Hepatocyte (in vitro differentiated cells): Measurements from ENCODE around the gene EXOC7.

Source experiments
- CTCF ChIP-seq: fragments of 200-600 bp; sonication (generic); IDR thresholded peaks from 2 replicates; pipeline ENCODE4 v1.5.1; 2016; ENCODE audit warnings: antibody characterized with exemption, mild to moderate bottlenecking; ENCODE audit not compliant: poor library complexity
- EZH2 ChIP-seq: fragments of 200-600 bp; sonication (generic); IDR thresholded peaks from 2 replicates; pipeline ENCODE4 v1.6.1; 2016; ENCODE audit warnings: antibody characterized with exemption, mild to moderate bottlenecking, borderline replicate concordance

GRCh38 chr17:76085066-76085730, 18.4 kb downstream of the EXOC7 start:
- TF ChIP-seq CTCF = no peak
- no peak for TF ChIP-seq EZH2
